GM23338 (cell line): Measurements from ENCODE around the gene PYGB. TPM values are rescaled to one million over a fixed set of nuclear protein-coding genes. Genes with fewer than 3 reads are reported as not detected.

Source experiments
- ATAC-seq: fragments of 200-7000 bp; cut with Tn5 transposase; 3 replicates; pipeline ENCODE4 v1.9.1; 2020
- DNase-seq: peaks from one replicate; pipeline ENCODE4 v3.0.0-alpha.2; 2015; ENCODE audit warnings: low spot score
- H2AFZ ChIP-seq: fragments of 200-600 bp; sonication (generic); 2 replicates; pipeline ENCODE4 v1.8.0; 2016; ENCODE audit warnings: antibody characterized with exemption, mild to moderate bottlenecking, moderate library complexity
- H3F3A ChIP-seq: fragments of 200-600 bp; sonication (generic); replicated peaks from 2 replicates; pipeline ENCODE4 v1.8.0; 2017; ENCODE audit warnings: antibody characterized with exemption, mixed run types, low read depth
- H3K27ac ChIP-seq: fragments of 200-600 bp; sonication (generic); 2 replicates; pipeline ENCODE4 v1.6.1; 2016; ENCODE audit warnings: low read depth
- H3K27me3 ChIP-seq: fragments of 200-600 bp; sonication (generic); 2 replicates; pipeline ENCODE4 v1.8.0; 2016; ENCODE audit warnings: mild to moderate bottlenecking, mixed run types, moderate library complexity; ENCODE audit not compliant: insufficient read depth
- H3K36me3 ChIP-seq: fragments of 200-600 bp; sonication (generic); 2 replicates; pipeline ENCODE4 v1.8.0; 2016; ENCODE audit warnings: mild to moderate bottlenecking; ENCODE audit not compliant: insufficient read depth
- H3K4me1 ChIP-seq: fragments of 200-600 bp; sonication (generic); 2 replicates; pipeline ENCODE4 v1.8.0; 2016; ENCODE audit warnings: mild to moderate bottlenecking, moderate library complexity; ENCODE audit not compliant: insufficient read depth
- H3K4me2 ChIP-seq: fragments of 200-600 bp; sonication (generic); 2 replicates; pipeline ENCODE4 v1.7.1; 2017; ENCODE audit warnings: mixed run types
- H3K4me3 ChIP-seq: fragments of 200-600 bp; sonication (generic); 2 replicates; pipeline ENCODE4 v1.6.1; 2016; ENCODE audit warnings: mixed run types
- H3K79me2 ChIP-seq: fragments of 200-600 bp; sonication (generic); replicated peaks from 2 replicates; pipeline ENCODE4 v1.8.0; 2017; ENCODE audit warnings: mild to moderate bottlenecking; ENCODE audit not compliant: insufficient read depth
- H3K9me2 ChIP-seq: fragments of 200-600 bp; sonication (generic); 2 replicates; pipeline ENCODE4 v1.8.0; 2017; ENCODE audit not compliant: insufficient read depth
- H4K20me1 ChIP-seq: fragments of 200-600 bp; sonication (generic); replicated peaks from 2 replicates; pipeline ENCODE4 v1.8.0; 2017; ENCODE audit warnings: mild to moderate bottlenecking; ENCODE audit not compliant: insufficient read depth
- H3K27ac Mint-ChIP-seq: 2 replicates; pipeline ENCODE4 v1.8.0; 2020; ENCODE audit warnings: inconsistent platforms, mild to moderate bottlenecking, moderate library complexity, mixed read lengths
- H3K27me3 Mint-ChIP-seq: 3 replicates; pipeline ENCODE4 v1.8.0; 2022; ENCODE audit warnings: low read depth, mild to moderate bottlenecking, moderate library complexity, mixed read lengths, inconsistent platforms; ENCODE audit not compliant: insufficient read depth, poor library complexity
- H3K36me3 Mint-ChIP-seq: 3 replicates; pipeline ENCODE4 v1.8.0; 2021; ENCODE audit warnings: low read depth, mild to moderate bottlenecking, inconsistent platforms, moderate library complexity, mixed read lengths
- H3K4me1 Mint-ChIP-seq: 3 replicates; pipeline ENCODE4 v1.8.0; 2020; ENCODE audit warnings: mild to moderate bottlenecking, inconsistent platforms, mixed read lengths
- H3K4me3 Mint-ChIP-seq: 3 replicates; pipeline ENCODE4 v1.8.0; 2021; ENCODE audit warnings: moderate library complexity, mild to moderate bottlenecking, inconsistent platforms, mixed read lengths
- H3K9me3 Mint-ChIP-seq: 3 replicates; pipeline ENCODE4 v1.8.0; 2020; ENCODE audit warnings: moderate library complexity, mild to moderate bottlenecking, inconsistent platforms, mixed read lengths
- EZH2phosphoT487 ChIP-seq: fragments of 200-600 bp; sonication (generic); IDR thresholded peaks from one replicate; pipeline ENCODE4 v1.8.1; 2018; ENCODE audit warnings: antibody characterized with exemption; ENCODE audit not compliant: unreplicated experiment
- NANOG ChIP-seq: IDR thresholded peaks from 2 replicates; pipeline ENCODE4 v1.6.1; 2016; ENCODE audit warnings: antibody characterized with exemption, borderline replicate concordance
- ZNF114 ChIP-seq: fragments of 250-450 bp; sonication (Bioruptor Pico); IDR thresholded peaks from 2 replicates; pipeline ENCODE4 v1.5.0; 2020; ENCODE audit warnings: mild to moderate bottlenecking, moderate library complexity
- ZNF331 ChIP-seq: fragments of 250-450 bp; sonication (Bioruptor Pico); IDR thresholded peaks from 2 replicates; pipeline ENCODE4 v1.5.0; 2020; ENCODE audit warnings: low read depth, mild to moderate bottlenecking, moderate library complexity
- polyA plus RNA-seq: library from polyadenylated mRNA; unstranded; fragments of >200 nt; fragmentation: Nextera tagmentation; extraction: Ambion mirVana; gene quantifications from 2 replicates; pipeline ENCODE4 v1.2.1, GENCODE V29; 2016
- total RNA-seq: library from RNA; depleted of rRNA; stranded (reverse); fragments of >200 nt; shearing (Covaris generic); gene quantifications from 2 replicates; pipeline ENCODE4 v1.2.3, GENCODE V29; 2014
- TF ChIP-seq, protein P1 (sequence below), 2 experiments: fragments of 200-600 bp in 1 of 2; sonication (generic) in 1 of 2; conservative IDR thresholded peaks; 2 replicates each; pipeline versions ENCODE4 v1.5.1 to v1.6.1; 2016 to 2017; ENCODE audit warnings: antibody characterized with exemption in 2 of 2, low read depth in 2 of 2, mild to moderate bottlenecking in 2 of 2, moderate library complexity in 1 of 2
- TF ChIP-seq, protein P2 (sequence below): fragments of 250-450 bp; sonication (Bioruptor Pico); IDR thresholded peaks from 2 replicates; pipeline ENCODE4 v1.5.0; 2020; ENCODE audit warnings: mild to moderate bottlenecking, moderate library complexity

Gene PYGB
- total and polyA plus RNA-seq, 2 experiments from 2014 or later, result 15.6 to 64.0 TPM

DNA sequence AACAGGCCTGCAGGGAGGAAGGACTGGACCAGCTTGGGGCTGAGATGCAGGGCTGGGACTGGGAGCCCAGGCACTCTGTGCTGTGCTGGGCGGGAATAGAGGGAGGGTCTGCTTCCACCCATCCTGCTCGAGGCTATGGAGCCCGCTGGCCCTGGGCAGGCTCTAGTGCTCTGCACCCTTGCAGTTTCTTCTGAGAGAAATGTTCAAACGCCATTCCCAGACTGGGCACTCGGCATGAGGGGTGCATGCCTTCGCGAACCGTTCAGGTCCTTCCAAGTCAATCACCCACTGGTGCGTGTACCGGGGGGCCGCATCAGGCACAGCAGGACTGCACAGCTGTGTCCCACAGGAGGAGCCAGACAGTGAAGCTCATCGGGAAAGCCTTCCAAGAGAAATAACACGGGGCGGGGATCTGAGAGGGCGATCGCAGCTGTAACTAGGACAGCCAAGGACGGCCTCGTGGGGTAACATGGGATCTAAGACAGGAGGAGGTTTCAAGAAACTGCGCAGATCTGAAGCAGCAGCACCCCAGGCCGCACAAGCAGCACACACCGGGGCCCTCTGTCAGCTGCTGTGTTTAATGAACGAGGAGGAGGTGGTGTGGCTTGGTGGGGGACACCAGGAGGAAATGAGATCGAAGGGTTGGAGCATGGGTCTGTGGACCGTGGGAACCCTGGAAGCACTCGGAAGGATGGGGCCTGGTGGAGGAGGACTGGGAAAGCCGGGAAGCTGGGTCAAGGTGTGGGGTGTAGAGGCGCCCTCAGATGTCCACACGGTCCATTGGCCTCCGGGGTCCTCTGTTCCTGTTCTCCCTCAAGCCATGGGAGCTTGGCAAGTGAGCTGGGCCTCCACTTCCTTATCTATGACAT, 26.1 kb upstream of the PYGB start:
- no peaks in the 10 kb centered on the region for H3K9me2 ChIP-seq
- no peak overlapping the region for H2AFZ ChIP-seq
- H3K36me3 ChIP-seq, result no peaks in the 10 kb centered on the region
- H3K79me2 ChIP-seq, result no peaks in the 10 kb centered on the region
- Mint-ChIP-seq H3K9me3 (no peaks in the 10 kb centered on the region), H3K4me1 (peaks cover 5% of the 10 kb centered on the region), H3K27me3 (peaks cover 7% of the 10 kb centered on the region), H3K4me3 (no peak overlapping the region), H3K36me3 (no peaks in the 10 kb centered on the region; the same call in 1 of the 3 replicates), H3K27ac (peak overlapping the region; percentile 91)
- H3F3A ChIP-seq, result no peaks in the 10 kb centered on the region
- DNase-seq (no peak), ATAC-seq (no peak)
- no peak overlapping the region for H3K4me3 ChIP-seq
- no peaks in the 10 kb centered on the region for H3K4me1 ChIP-seq
- H3K4me2 ChIP-seq, result no peak overlapping the region
- no peaks in the 10 kb centered on the region for H4K20me1 ChIP-seq
- no peak overlapping the region for H3K27ac ChIP-seq
- H3K27me3 ChIP-seq, result no peaks in the 10 kb centered on the region
- TF ChIP-seq ZNF114 (CRISPR knock-in tag), result no peak
- no peak for TF ChIP-seq NANOG
- TF ChIP-seq ZNF331, result no peak
- TF ChIP-seq, protein P1, sequence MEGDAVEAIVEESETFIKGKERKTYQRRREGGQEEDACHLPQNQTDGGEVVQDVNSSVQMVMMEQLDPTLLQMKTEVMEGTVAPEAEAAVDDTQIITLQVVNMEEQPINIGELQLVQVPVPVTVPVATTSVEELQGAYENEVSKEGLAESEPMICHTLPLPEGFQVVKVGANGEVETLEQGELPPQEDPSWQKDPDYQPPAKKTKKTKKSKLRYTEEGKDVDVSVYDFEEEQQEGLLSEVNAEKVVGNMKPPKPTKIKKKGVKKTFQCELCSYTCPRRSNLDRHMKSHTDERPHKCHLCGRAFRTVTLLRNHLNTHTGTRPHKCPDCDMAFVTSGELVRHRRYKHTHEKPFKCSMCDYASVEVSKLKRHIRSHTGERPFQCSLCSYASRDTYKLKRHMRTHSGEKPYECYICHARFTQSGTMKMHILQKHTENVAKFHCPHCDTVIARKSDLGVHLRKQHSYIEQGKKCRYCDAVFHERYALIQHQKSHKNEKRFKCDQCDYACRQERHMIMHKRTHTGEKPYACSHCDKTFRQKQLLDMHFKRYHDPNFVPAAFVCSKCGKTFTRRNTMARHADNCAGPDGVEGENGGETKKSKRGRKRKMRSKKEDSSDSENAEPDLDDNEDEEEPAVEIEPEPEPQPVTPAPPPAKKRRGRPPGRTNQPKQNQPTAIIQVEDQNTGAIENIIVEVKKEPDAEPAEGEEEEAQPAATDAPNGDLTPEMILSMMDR (conservative IDR thresholded peaks at IDR 0.05; ENCODE audit: low read depth in 2 of 2), result no peak
- TF ChIP-seq, protein P2, sequence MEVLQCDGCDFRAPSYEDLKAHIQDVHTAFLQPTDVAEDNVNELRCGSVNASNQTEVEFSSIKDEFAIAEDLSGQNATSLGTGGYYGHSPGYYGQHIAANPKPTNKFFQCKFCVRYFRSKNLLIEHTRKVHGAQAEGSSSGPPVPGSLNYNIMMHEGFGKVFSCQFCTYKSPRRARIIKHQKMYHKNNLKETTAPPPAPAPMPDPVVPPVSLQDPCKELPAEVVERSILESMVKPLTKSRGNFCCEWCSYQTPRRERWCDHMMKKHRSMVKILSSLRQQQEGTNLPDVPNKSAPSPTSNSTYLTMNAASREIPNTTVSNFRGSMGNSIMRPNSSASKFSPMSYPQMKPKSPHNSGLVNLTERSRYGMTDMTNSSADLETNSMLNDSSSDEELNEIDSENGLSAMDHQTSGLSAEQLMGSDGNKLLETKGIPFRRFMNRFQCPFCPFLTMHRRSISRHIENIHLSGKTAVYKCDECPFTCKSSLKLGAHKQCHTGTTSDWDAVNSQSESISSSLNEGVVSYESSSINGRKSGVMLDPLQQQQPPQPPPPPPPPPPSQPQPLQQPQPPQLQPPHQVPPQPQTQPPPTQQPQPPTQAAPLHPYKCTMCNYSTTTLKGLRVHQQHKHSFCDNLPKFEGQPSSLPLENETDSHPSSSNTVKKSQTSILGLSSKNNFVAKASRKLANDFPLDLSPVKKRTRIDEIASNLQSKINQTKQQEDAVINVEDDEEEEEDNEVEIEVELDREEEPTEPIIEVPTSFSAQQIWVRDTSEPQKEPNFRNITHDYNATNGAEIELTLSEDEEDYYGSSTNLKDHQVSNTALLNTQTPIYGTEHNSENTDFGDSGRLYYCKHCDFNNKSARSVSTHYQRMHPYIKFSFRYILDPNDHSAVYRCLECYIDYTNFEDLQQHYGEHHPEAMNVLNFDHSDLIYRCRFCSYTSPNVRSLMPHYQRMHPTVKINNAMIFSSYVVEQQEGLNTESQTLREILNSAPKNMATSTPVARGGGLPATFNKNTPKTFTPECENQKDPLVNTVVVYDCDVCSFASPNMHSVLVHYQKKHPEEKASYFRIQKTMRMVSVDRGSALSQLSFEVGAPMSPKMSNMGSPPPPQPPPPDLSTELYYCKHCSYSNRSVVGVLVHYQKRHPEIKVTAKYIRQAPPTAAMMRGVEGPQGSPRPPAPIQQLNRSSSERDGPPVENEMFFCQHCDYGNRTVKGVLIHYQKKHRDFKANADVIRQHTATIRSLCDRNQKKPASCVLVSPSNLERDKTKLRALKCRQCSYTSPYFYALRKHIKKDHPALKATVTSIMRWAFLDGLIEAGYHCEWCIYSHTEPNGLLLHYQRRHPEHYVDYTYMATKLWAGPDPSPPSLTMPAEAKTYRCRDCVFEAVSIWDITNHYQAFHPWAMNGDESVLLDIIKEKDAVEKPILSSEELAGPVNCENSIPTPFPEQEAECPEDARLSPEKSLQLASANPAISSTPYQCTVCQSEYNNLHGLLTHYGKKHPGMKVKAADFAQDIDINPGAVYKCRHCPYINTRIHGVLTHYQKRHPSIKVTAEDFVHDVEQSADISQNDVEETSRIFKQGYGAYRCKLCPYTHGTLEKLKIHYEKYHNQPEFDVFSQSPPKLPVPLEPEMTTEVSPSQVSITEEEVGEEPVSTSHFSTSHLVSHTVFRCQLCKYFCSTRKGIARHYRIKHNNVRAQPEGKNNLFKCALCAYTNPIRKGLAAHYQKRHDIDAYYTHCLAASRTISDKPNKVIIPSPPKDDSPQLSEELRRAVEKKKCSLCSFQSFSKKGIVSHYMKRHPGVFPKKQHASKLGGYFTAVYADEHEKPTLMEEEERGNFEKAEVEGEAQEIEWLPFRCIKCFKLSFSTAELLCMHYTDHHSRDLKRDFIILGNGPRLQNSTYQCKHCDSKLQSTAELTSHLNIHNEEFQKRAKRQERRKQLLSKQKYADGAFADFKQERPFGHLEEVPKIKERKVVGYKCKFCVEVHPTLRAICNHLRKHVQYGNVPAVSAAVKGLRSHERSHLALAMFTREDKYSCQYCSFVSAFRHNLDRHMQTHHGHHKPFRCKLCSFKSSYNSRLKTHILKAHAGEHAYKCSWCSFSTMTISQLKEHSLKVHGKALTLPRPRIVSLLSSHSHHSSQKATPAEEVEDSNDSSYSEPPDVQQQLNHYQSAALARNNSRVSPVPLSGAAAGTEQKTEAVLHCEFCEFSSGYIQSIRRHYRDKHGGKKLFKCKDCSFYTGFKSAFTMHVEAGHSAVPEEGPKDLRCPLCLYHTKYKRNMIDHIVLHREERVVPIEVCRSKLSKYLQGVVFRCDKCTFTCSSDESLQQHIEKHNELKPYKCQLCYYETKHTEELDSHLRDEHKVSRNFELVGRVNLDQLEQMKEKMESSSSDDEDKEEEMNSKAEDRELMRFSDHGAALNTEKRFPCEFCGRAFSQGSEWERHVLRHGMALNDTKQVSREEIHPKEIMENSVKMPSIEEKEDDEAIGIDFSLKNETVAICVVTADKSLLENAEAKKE (CRISPR knock-in tag), result no peak
- TF ChIP-seq EZH2phosphoT487, result no peak
